ENCODE data around the gene TEX9.

- TF ChIP-seq EZH2phosphoT487 (IDR thresholded peaks at IDR 0.05; ENCODE audit: low read depth) (no peak), CTCF (IDR thresholded peaks at IDR 0.05; ENCODE audit: low read depth, low read length) (no peak)
Observed at GRCh38 chr15:56383010-56383409, 17.8 kb downstream of the TEX9 start.
